WI38 (cell line): ENCODE measurements around the gene PPP1CB.

Experiments
- H3K4me3 ChIP-seq: 2 replicates; pipeline ENCODE4 v1.5.1; 2011; ENCODE audit warnings: low read depth, mild to moderate bottlenecking, control low read depth, low read length
- CTCF ChIP-seq: IDR thresholded peaks from 2 replicates; pipeline ENCODE4 v1.5.1; 2012; ENCODE audit warnings: low read depth, mild to moderate bottlenecking, control low read depth, low read length

The PPP1CB gene

GRCh38 chr2:28710545-28710944, 41.1 kb upstream of the PPP1CB start:
- no peak for TF ChIP-seq CTCF
- no peak overlapping the region for H3K4me3 ChIP-seq

- no peak for TF ChIP-seq CTCF
- H3K4me3 ChIP-seq: no peak overlapping the region
These were observed 37.9 kb upstream of the PPP1CB start for GRCh38 chr2:28713577-28714298.

- H3K4me3 ChIP-seq: no peak overlapping the region
These were observed 35.3 kb upstream of the PPP1CB start for GRCh38 chr2:28716265-28716865.

DNA sequence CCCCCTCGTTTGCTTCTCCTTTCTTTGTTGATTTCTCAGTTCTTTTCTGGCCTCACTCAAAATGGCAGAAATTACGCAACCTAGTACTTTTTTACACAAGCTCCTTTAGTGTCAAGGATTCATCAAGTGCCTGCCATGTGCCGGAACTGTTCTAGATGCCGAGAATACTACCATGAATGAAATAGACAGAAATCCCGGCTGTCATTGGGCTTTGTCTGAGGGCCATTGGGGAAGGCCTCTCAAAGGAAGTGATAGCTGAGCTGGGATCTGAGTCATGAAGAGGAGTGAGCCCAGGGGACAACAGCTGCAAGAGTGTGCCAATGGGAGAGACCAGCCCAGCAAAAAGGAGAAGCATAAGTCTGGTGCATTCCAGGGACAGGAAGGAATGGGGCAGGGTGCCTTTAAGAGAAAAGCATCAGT, 34.3 kb upstream of the PPP1CB start:
- no peak for TF ChIP-seq CTCF
- H3K4me3 ChIP-seq: no peak overlapping the region

More at GRCh38 chr2:28716265-28716865, 35.3 kb upstream of the PPP1CB start:
- no peak for TF ChIP-seq CTCF

DNA sequence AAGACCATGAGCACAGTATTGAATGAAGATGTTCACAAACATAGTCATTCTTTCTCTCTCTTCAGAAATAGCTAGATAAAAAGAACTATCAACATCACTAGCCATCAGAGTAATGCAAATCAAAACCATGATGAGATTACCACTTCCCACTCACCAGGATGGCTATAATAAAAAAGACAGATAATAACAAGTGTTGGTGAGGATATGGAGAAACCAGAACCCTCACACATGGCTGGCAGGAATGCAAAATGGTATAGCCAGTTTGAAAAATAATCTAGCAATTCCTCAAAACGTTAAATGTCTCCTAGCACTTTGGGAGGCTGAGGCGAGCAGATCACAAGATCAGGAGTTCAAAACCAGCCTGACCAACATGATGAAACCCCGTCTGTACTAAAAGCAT, 31.3 kb upstream of the PPP1CB start:
- TF ChIP-seq CTCF: no peak
- no peak overlapping the region for H3K4me3 ChIP-seq

GRCh38 chr2:28721601-28722191, 29.9 kb upstream of the PPP1CB start:
- TF ChIP-seq CTCF: no peak
- no peak overlapping the region for H3K4me3 ChIP-seq

- no peak overlapping the region for H3K4me3 ChIP-seq
- TF ChIP-seq CTCF: no peak
These were observed 26.5 kb upstream of the PPP1CB start for GRCh38 chr2:28725021-28725711.
